Neural cell (in vitro differentiated cells): ENCODE data around the gene DENND2A. TPM values are rescaled to one million over a fixed set of nuclear protein-coding genes. Genes with fewer than 3 reads are reported as not detected.

Experiments used
- H2AFZ ChIP-seq: fragments of 200-600, 300-800 bp; sonication (generic), shearing (Covaris generic); 2 replicates; pipeline ENCODE4 v1.6.0; 2014; ENCODE audit warnings: low read depth, mild to moderate bottlenecking, antibody characterized with exemption, low read length, moderate library complexity
- H3F3A ChIP-seq: fragments of 200-600 bp; shearing (Covaris generic); 2 replicates; pipeline ENCODE4 v1.6.1; 2016; ENCODE audit warnings: mild to moderate bottlenecking, moderate library complexity, mixed read lengths, antibody characterized with exemption, low read length; ENCODE audit not compliant: insufficient read depth, poor library complexity, severe bottlenecking
- H3K27ac ChIP-seq: fragments of 200-600, 300-800 bp; sonication (generic), shearing (Covaris generic); 2 replicates; pipeline ENCODE4 v1.5.1; 2014; ENCODE audit warnings: mild to moderate bottlenecking, low read length, moderate library complexity
- H3K27me3 ChIP-seq: fragments of 300-800, 200-600 bp; sonication (generic), shearing (Covaris generic); 2 replicates; pipeline ENCODE4 v1.6.0; 2014; ENCODE audit warnings: mild to moderate bottlenecking, low read depth, low read length, moderate library complexity; ENCODE audit not compliant: insufficient read depth
- H3K36me3 ChIP-seq: fragments of 300-800, 200-600 bp; sonication (generic), shearing (Covaris generic); 2 replicates; pipeline ENCODE4 v1.5.1; 2014; ENCODE audit warnings: mild to moderate bottlenecking, antibody characterized with exemption, low read length, moderate library complexity; ENCODE audit not compliant: insufficient read depth
- H3K4me2 ChIP-seq: fragments of 300-800, 200-600 bp; sonication (generic), shearing (Covaris generic); 2 replicates; pipeline ENCODE4 v1.6.0; 2014; ENCODE audit warnings: mild to moderate bottlenecking, low read length
- H3K4me3 ChIP-seq: fragments of 300-800, 200-600 bp; sonication (generic), shearing (Covaris generic); 2 replicates; pipeline ENCODE4 v1.5.1; 2014; ENCODE audit warnings: mild to moderate bottlenecking, low read length, moderate library complexity
- H3K79me2 ChIP-seq: fragments of 200-600 bp; shearing (Covaris generic); replicated peaks from 2 replicates; pipeline ENCODE4 v1.6.0; 2014; ENCODE audit warnings: mild to moderate bottlenecking, low read length, moderate library complexity; ENCODE audit not compliant: insufficient read depth
- H3K9ac ChIP-seq: fragments of 300-800, 200-600 bp; sonication (generic), shearing (Covaris generic); 2 replicates; pipeline ENCODE4 v1.6.1; 2016; ENCODE audit warnings: mild to moderate bottlenecking, low read length, mixed read lengths
- H3K9me2 ChIP-seq: fragments of 200-600 bp; shearing (Covaris generic); 2 replicates; pipeline ENCODE4 v1.6.1; 2016; ENCODE audit warnings: mild to moderate bottlenecking, low read length, mixed read lengths; ENCODE audit not compliant: insufficient read depth
- H3K9me3 ChIP-seq: fragments of 200-600, 300-800 bp; sonication (generic), shearing (Covaris generic); 2 replicates; pipeline ENCODE4 v1.6.1; 2016; ENCODE audit warnings: mild to moderate bottlenecking, mixed run types, low read length, moderate library complexity, mixed read lengths
- H4K20me1 ChIP-seq: fragments of 200-600 bp; shearing (Covaris generic); 2 replicates; pipeline ENCODE4 v1.6.1; 2016; ENCODE audit warnings: mild to moderate bottlenecking, mixed run types; ENCODE audit not compliant: insufficient read depth
- EP300 ChIP-seq: fragments of 450-650 bp; conservative IDR thresholded peaks from 2 replicates; pipeline ENCODE4 v1.6.1; 2014; ENCODE audit warnings: antibody characterized with exemption, mild to moderate bottlenecking, moderate library complexity; ENCODE audit not compliant: poor library complexity, severe bottlenecking
- MXI1 ChIP-seq: fragments of 450-650 bp; conservative IDR thresholded peaks from 2 replicates; pipeline ENCODE4 v1.6.1; 2014; ENCODE audit warnings: antibody characterized with exemption, mild to moderate bottlenecking; ENCODE audit not compliant: poor library complexity, severe bottlenecking
- POLR2AphosphoS5 ChIP-seq: IDR thresholded peaks from 2 replicates; pipeline ENCODE4 v1.6.1; 2012
- RAD21 ChIP-seq: fragments of 450-650 bp; conservative IDR thresholded peaks from 2 replicates; pipeline ENCODE4 v1.6.1; 2014; ENCODE audit warnings: antibody characterized with exemption, mild to moderate bottlenecking, moderate library complexity
- REST ChIP-seq: IDR thresholded peaks from 2 replicates; pipeline ENCODE4 v1.6.1; 2012; ENCODE audit warnings: borderline replicate concordance
- SMC3 ChIP-seq: fragments of 450-650 bp; conservative IDR thresholded peaks from 2 replicates; pipeline ENCODE4 v1.6.1; 2014; ENCODE audit warnings: antibody characterized with exemption, mild to moderate bottlenecking, moderate library complexity; ENCODE audit not compliant: poor library complexity
- TAF1 ChIP-seq: IDR thresholded peaks from 2 replicates; pipeline ENCODE4 v1.6.1; 2012; ENCODE audit warnings: low read depth
- polyA plus RNA-seq: library from polyadenylated mRNA; depleted of rRNA; stranded (reverse); fragments of >200 nt; gene quantifications from 2 replicates; pipeline ENCODE4 v1.2.3, GENCODE V29; 2014
- TF ChIP-seq, protein P1 (sequence below): fragments of 450-650 bp; IDR thresholded peaks from 2 replicates; pipeline ENCODE4 v1.5.1; 2014; ENCODE audit warnings: antibody characterized with exemption, mild to moderate bottlenecking, moderate library complexity; ENCODE audit not compliant: poor library complexity, severe bottlenecking

DENND2A gene
- polyA plus RNA-seq, 1 donor from 2014 or later: 21.7 TPM

DNA sequence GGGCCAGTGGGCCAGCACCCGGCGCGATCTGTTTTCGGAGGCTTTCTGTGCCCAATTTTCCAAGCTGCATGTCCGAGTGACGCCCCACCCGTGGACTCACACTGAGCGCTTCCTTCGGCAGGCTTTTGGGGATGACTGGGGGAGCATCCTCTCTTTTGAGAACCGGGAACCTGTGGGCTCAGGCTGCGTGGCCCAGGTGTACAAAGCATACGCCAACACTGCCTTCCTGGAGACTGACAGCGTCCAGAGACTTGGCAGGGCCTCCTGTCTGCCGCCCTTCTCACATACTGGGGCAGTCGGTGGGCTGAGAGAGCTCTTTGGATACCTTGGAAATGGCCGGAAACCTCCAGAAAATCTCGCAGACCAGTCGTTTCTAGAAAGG is 33.2 kb upstream of the DENND2A start:
- Histone ChIP-seq H3K9me2 (no peaks in the 10 kb centered on the region), H2AFZ (no peak overlapping the region), H3K27me3 (peaks cover 13% of the 10 kb centered on the region), H3K36me3 (no peaks in the 10 kb centered on the region), H3K27ac (no peak overlapping the region), H3K9me3 (no peaks in the 10 kb centered on the region), H3K79me2 (no peaks in the 10 kb centered on the region), H3F3A (no peaks in the 10 kb centered on the region), H3K9ac (peak overlapping the region; percentile 73), H3K4me2 (no peak overlapping the region), H3K4me3 (peak overlapping the region; percentile 74), H4K20me1 (no peaks in the 10 kb centered on the region)
- TF ChIP-seq POLR2AphosphoS5: no peak
- TF ChIP-seq MXI1: no peak
- no peak for TF ChIP-seq RAD21
- no peak for TF ChIP-seq REST
- TF ChIP-seq TAF1: no peak
- TF ChIP-seq EP300: no peak
- TF ChIP-seq, protein P1, sequence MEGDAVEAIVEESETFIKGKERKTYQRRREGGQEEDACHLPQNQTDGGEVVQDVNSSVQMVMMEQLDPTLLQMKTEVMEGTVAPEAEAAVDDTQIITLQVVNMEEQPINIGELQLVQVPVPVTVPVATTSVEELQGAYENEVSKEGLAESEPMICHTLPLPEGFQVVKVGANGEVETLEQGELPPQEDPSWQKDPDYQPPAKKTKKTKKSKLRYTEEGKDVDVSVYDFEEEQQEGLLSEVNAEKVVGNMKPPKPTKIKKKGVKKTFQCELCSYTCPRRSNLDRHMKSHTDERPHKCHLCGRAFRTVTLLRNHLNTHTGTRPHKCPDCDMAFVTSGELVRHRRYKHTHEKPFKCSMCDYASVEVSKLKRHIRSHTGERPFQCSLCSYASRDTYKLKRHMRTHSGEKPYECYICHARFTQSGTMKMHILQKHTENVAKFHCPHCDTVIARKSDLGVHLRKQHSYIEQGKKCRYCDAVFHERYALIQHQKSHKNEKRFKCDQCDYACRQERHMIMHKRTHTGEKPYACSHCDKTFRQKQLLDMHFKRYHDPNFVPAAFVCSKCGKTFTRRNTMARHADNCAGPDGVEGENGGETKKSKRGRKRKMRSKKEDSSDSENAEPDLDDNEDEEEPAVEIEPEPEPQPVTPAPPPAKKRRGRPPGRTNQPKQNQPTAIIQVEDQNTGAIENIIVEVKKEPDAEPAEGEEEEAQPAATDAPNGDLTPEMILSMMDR: no peak
- no peak for TF ChIP-seq SMC3

GRCh38 chr7:140673063-140673773 is 32.6 kb upstream of the DENND2A start:
- Histone ChIP-seq H3K9me2 (no peaks in the 10 kb centered on the region), H3K27me3 (peaks cover 13% of the 10 kb centered on the region), H4K20me1 (no peaks in the 10 kb centered on the region), H3K9me3 (no peaks in the 10 kb centered on the region), H3K4me3 (peak overlapping the region; percentile 74), H3K9ac (peak overlapping the region; percentile 73), H3K27ac (no peak overlapping the region), H3K4me2 (no peak overlapping the region), H3F3A (no peaks in the 10 kb centered on the region), H3K79me2 (no peaks in the 10 kb centered on the region), H2AFZ (peak overlapping the region; percentile 40), H3K36me3 (no peaks in the 10 kb centered on the region)
- TF ChIP-seq SMC3 (peak; percentile 13), POLR2AphosphoS5 (peak; percentile 3), MXI1 (peak; percentile 46), TAF1 (no peak)
